ENCODE data around the gene CLIP2. TPM values are rescaled to one million over a fixed set of nuclear protein-coding genes. Genes with fewer than 3 reads are reported as not detected.
A peak's percentile ranks its signal among the peaks of the same experiment; 100 is the strongest.

CLIP2 gene
- total RNA-seq, 2 donors from 2014 or later: 18.6 to 24.1 TPM

GRCh38 chr7:74266191-74266963, 22.8 kb upstream of the CLIP2 start:
- WGBS: 56% methylated on average over 7 of the region's 7 CpGs
- intact Hi-C loops (cut with DNase I): no loop called here
- TF ChIP-seq POLR2A (IDR thresholded peaks at IDR 0.05) (no peak), CTCF (IDR thresholded peaks at IDR 0.05) (no peak), POLR2AphosphoS5 (IDR thresholded peaks at IDR 0.05) (no peak)
- no peak for DNase-seq (ENCODE audit: low spot score)
- Histone ChIP-seq H3K4me3 (no peak overlapping the region), H3K36me3 (no peaks in the 10 kb centered on the region), H3K4me1 (replicated peaks) (no peaks in the 10 kb centered on the region), H3K27me3 (replicated peaks; ENCODE audit: insufficient read depth) (no peaks in the 10 kb centered on the region), H3K27ac (no peak overlapping the region), H3K9me3 (no peaks in the 10 kb centered on the region)

DNA sequence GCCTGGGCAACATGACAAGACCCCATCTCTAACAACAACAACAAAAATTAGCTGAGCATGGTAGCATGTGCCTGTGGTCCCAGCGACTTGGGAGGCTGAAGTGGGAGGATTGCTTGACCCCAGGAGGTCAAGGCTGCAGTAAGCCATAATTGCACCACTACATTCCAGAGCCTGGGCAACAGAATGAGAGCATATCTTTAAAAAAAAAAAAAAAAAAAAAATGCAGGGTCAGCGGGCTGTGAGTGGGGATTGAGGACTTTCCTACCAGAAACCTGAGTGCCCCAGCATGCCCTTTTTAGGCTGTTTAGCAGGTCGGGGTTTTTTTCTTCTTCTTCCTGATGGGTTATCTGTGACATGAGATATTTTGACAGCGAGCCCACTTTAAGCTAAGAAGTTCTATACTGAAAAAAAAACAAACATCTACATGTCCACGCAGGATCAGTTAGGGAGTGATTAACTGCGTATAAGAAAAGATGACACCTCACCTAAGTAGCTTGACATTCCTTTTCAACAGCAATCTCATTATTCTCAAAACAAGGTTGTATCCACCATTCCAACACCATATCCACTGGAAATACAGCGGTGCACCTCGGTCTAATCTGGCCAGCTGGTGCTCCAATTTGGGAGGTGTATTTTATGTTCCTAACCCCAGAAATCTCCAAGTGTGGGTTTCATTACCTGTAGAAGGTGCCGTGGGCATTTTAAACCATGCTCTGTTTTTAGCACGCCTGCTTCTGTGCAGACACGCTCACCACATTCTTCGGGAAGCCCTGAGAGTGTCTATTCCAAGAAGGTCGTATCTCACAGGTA, 21.2 kb upstream of the CLIP2 start:
- TF ChIP-seq POLR2AphosphoS5 (IDR thresholded peaks at IDR 0.05) (no peak), CTCF (IDR thresholded peaks at IDR 0.05) (no peak), POLR2A (IDR thresholded peaks at IDR 0.05) (no peak)
- DNase-seq (ENCODE audit: low spot score): no peak
- Histone ChIP-seq H3K9me3 (no peaks in the 10 kb centered on the region), H3K27me3 (replicated peaks; ENCODE audit: insufficient read depth) (no peaks in the 10 kb centered on the region), H3K36me3 (no peaks in the 10 kb centered on the region), H3K4me3 (no peak overlapping the region), H3K4me1 (replicated peaks) (no peaks in the 10 kb centered on the region), H3K27ac (no peak overlapping the region)
- intact Hi-C loops (cut with DNase I): no loop called here
- 43% methylated on average over 13 of the region's 13 CpGs for WGBS

DNA sequence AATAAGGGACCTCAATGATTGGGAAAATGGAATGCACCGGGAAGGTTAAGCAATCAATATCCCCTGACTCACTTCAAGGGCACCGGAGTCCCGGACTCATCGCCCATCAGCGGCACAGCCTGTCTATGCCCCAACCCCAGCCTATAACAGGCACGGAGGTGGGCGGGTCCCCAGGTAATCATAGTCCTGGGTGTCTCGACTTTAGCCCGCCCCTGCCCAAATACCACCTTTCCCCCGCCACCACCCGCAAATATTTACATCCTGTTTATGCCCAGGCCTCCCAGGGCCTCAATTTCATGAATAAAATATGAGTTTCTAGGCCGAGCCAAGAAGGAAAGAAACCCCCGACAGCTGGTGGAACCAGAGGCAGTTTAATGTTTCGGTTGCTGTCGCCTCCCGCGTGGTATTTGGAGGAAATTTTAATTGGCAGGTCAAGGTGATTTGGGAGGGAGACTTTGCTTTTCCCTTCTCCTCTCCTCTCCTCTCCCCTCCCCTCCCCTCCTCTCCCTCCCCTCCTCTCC, 19.4 kb upstream of the CLIP2 start:
- H3K9me3 ChIP-seq: no peaks in the 10 kb centered on the region
- H3K27me3 ChIP-seq (replicated peaks; ENCODE audit: insufficient read depth): no peaks in the 10 kb centered on the region
- peak overlapping the region; percentile 42 to 46 for H3K4me3 ChIP-seq
- TF ChIP-seq POLR2AphosphoS5 (IDR thresholded peaks at IDR 0.05) (peak; percentile 36), CTCF (IDR thresholded peaks at IDR 0.05) (no peak), POLR2A (IDR thresholded peaks at IDR 0.05) (no peak)
- no peaks in the 10 kb centered on the region for H3K4me1 ChIP-seq (replicated peaks)
- DNase-seq (ENCODE audit: low spot score): no peak
- H3K27ac ChIP-seq: no peak overlapping the region
- 2% methylated on average over 17 of the region's 17 CpGs for WGBS
- H3K36me3 ChIP-seq: no peaks in the 10 kb centered on the region
- intact Hi-C loops (cut with DNase I): loop anchor here (2.0 kb wide), 1 partner anchor 19 kb away; the partner anchor contains the start of gene CLIP2

GRCh38 chr7:74271742-74272141, 17.5 kb upstream of the CLIP2 start:
- no peaks in the 10 kb centered on the region for H3K9me3 ChIP-seq
- intact Hi-C loops (cut with DNase I): loop anchor here (2.0 kb wide), 1 partner anchor 17 kb away; the partner anchor contains the start of gene CLIP2
- no peak for TF ChIP-seq POLR2A (IDR thresholded peaks at IDR 0.05)
- H3K27me3 ChIP-seq (replicated peaks; ENCODE audit: insufficient read depth): no peaks in the 10 kb centered on the region
- no peaks in the 10 kb centered on the region for H3K4me1 ChIP-seq (replicated peaks)
- no peak for DNase-seq (ENCODE audit: low spot score)
- H3K27ac ChIP-seq: peak overlapping the region; percentile 56 to 68
- WGBS: 77% methylated on average over 6 of the region's 6 CpGs
- H3K4me3 ChIP-seq: no peak overlapping the region
- H3K36me3 ChIP-seq: no peaks in the 10 kb centered on the region

- Histone ChIP-seq H3K9me3 (no peaks in the 10 kb centered on the region), H3K4me1 (replicated peaks) (no peaks in the 10 kb centered on the region), H3K27ac (peak overlapping the region; percentile 56 to 68), H3K4me3 (no peak overlapping the region), H3K27me3 (replicated peaks; ENCODE audit: insufficient read depth) (no peaks in the 10 kb centered on the region), H3K36me3 (no peaks in the 10 kb centered on the region)
- DNase-seq (ENCODE audit: low spot score): no peak
- intact Hi-C loops (cut with DNase I): no loop called here
- TF ChIP-seq POLR2A (IDR thresholded peaks at IDR 0.05) (no peak), POLR2AphosphoS5 (IDR thresholded peaks at IDR 0.05) (no peak), CTCF (IDR thresholded peaks at IDR 0.05) (no peak)
- 42% methylated on average over 10 of the region's 10 CpGs for WGBS
Measured at GRCh38 chr7:74272305-74273038, 16.7 kb upstream of the CLIP2 start.

Data from prostate gland (tissue), 2 donors.